Activated T-cell treated with anti-CD3 and anti-CD28 coated beads, Interleukin-2, amount 50 U/mL, for 4 hours (primary cell): Measurements from ENCODE around the gene H6PD. TPM values are rescaled to one million over a fixed set of nuclear protein-coding genes. Genes with fewer than 3 reads are reported as not detected.

Experiments used
- ATAC-seq, 2 donors: fragments of 200-7000 bp; cut with Tn5 transposase; one replicate each; pipeline ENCODE4 v1.10.0; 2021
- DNase-seq: peaks from one replicate; pipeline ENCODE4 v3.0.0-alpha.2; 2020
- H3K27me3 Mint-ChIP-seq: one replicate; pipeline ENCODE4 v1.8.0; 2021; ENCODE audit warnings: low read depth, mixed read lengths
- H3K36me3 Mint-ChIP-seq: one replicate; pipeline ENCODE4 v1.8.0; 2022; ENCODE audit warnings: mixed read lengths; ENCODE audit not compliant: insufficient read depth
- H3K4me1 Mint-ChIP-seq: one replicate; pipeline ENCODE4 v1.8.0; 2021; ENCODE audit warnings: low read depth, mixed read lengths
- H3K4me3 Mint-ChIP-seq: one replicate; pipeline ENCODE4 v1.8.0; 2021; ENCODE audit warnings: mild to moderate bottlenecking, moderate library complexity, mixed read lengths
- H3K9me3 Mint-ChIP-seq: one replicate; pipeline ENCODE4 v1.8.0; 2021; ENCODE audit warnings: mixed read lengths
- total RNA-seq, 3 donors: library from RNA; stranded (reverse); gene quantifications; one replicate each; pipeline ENCODE4 v1.2.1, GENCODE V29; 2021

Gene H6PD
- total RNA-seq, 3 donors from 2014 or later = 4.7 to 6.1 (median 5.0) TPM

- Mint-ChIP-seq H3K4me3 (no peak overlapping the region), H3K9me3 (no peaks in the 10 kb centered on the region), H3K4me1 (peaks cover 33% of the 10 kb centered on the region), H3K36me3 (no peaks in the 10 kb centered on the region), H3K27me3 (no peaks in the 10 kb centered on the region)
- DNase-seq (no peak), ATAC-seq (no peak)
Observed at GRCh38 chr1:9317591-9318417, 83.2 kb downstream of the H6PD start.

GRCh38 chr1:9319208-9319788 lies 84.7 kb downstream of the H6PD start:
- no peaks in the 10 kb centered on the region for H3K9me3 Mint-ChIP-seq
- H3K36me3 Mint-ChIP-seq = no peaks in the 10 kb centered on the region
- no peak overlapping the region for H3K4me3 Mint-ChIP-seq
- ATAC-seq (no peak), DNase-seq (no peak)
- H3K4me1 Mint-ChIP-seq = peaks cover 31% of the 10 kb centered on the region
- H3K27me3 Mint-ChIP-seq = no peaks in the 10 kb centered on the region

- Mint-ChIP-seq H3K27me3 (no peaks in the 10 kb centered on the region), H3K4me3 (no peak overlapping the region), H3K4me1 (peaks cover 25% of the 10 kb centered on the region), H3K9me3 (no peaks in the 10 kb centered on the region), H3K36me3 (no peaks in the 10 kb centered on the region)
- ATAC-seq (no peak), DNase-seq (no peak)
Observed at GRCh38 chr1:9319789-9320519, 85.4 kb downstream of the H6PD start.

Other genes with a start within 250 kb of the H6PD start
- gene SLC2A7, start 208.4 kb upstream of the H6PD start, total RNA-seq = not detected
- gene SLC2A5, start 165.1 kb upstream of the H6PD start, total RNA-seq = not detected
- 1 to 10 TPM; 1.5 to 5.3 (median 2.9) TPM for gene GPR157, start 105.7 kb upstream of the H6PD start, total RNA-seq
- 1 to 10 TPM; 2.3 to 3.8 (median 3.0) TPM for gene SPSB1, start 58.1 kb downstream of the H6PD start, total RNA-seq